ENCODE measurements around the gene IFRD2. TPM values are rescaled to one million over a fixed set of nuclear protein-coding genes. Genes with fewer than 3 reads are reported as not detected.

Gene IFRD2
- total and polyA plus RNA-seq, 2 of the 13 experiments (the other 11 are each of a cell fraction or from before 2014, with no cell fraction given): 32.8 to 96.1 TPM

DNA sequence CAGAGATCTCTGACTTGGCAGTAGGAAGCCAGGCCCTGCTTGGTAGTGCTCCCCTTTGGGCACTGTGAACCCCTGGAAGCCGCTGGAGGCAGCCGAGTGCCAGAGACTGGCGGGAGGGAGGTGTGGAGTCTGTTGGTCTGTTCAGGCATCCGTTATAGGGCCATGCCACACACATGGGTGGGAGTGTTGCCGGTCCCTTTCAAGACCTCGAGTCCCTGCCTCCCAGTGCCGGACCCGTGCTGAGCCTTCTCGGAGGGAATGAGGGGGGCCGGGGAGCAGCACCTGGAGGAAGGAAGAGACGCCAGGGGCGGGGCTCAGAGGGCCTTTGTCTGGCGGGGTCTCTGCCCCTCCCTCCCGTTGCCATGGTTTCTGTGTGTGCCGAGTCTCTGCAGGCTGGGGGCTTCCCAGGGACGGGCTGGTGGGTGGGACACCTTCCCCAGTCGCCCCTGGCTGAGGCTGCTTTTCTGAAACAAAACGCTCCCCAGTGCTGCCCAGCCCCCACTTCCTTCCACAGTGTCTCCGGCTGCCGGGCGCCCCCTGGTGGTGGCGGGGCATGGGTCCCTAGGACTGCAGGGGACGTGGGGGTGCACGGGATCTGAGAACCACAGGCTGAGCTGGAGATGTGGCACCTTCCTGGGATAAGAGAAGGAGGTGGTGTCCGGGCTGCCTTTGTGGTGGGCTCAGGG is 46.3 kb downstream of the IFRD2 start (continued):
- TF ChIP-seq, protein P1, sequence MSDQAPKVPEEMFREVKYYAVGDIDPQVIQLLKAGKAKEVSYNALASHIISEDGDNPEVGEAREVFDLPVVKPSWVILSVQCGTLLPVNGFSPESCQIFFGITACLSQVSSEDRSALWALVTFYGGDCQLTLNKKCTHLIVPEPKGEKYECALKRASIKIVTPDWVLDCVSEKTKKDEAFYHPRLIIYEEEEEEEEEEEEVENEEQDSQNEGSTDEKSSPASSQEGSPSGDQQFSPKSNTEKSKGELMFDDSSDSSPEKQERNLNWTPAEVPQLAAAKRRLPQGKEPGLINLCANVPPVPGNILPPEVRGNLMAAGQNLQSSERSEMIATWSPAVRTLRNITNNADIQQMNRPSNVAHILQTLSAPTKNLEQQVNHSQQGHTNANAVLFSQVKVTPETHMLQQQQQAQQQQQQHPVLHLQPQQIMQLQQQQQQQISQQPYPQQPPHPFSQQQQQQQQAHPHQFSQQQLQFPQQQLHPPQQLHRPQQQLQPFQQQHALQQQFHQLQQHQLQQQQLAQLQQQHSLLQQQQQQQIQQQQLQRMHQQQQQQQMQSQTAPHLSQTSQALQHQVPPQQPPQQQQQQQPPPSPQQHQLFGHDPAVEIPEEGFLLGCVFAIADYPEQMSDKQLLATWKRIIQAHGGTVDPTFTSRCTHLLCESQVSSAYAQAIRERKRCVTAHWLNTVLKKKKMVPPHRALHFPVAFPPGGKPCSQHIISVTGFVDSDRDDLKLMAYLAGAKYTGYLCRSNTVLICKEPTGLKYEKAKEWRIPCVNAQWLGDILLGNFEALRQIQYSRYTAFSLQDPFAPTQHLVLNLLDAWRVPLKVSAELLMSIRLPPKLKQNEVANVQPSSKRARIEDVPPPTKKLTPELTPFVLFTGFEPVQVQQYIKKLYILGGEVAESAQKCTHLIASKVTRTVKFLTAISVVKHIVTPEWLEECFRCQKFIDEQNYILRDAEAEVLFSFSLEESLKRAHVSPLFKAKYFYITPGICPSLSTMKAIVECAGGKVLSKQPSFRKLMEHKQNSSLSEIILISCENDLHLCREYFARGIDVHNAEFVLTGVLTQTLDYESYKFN (CRISPR knock-in tag; conservative IDR thresholded peaks at IDR 0.05): 0 out of 2 replicates have a peak, but pooled peaks have one; percentile 23
- TF ChIP-seq HCFC1 (IDR thresholded peaks at IDR 0.05; ENCODE audit: low read depth, low read length): no peak
- no peak for TF ChIP-seq KLF9 (CRISPR knock-in tag; IDR thresholded peaks at IDR 0.05; ENCODE audit: low read depth)
- TF ChIP-seq, protein P2, sequence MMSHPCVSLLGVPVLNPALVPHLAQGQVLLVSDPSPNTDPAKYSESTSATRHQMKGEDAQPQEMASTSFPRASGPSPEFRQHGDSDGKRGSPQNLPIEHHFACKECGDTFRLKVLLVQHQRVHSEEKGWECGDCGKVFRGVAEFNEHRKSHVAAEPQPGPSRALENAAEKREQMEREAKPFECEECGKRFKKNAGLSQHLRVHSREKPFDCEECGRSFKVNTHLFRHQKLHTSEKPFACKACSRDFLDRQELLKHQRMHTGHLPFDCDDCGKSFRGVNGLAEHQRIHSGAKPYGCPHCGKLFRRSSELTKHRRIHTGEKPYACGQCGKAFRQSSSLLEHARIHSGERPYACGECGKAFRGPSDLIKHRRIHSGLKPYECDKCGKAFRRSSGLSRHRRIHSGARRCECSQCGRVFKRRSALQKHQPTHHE (CRISPR knock-in tag; IDR thresholded peaks at IDR 0.05; ENCODE audit: borderline replicate concordance): no peak
- no peak for TF ChIP-seq SP1 (IDR thresholded peaks at IDR 0.05)
- no peak for TF ChIP-seq SP1 (CRISPR knock-in tag; IDR thresholded peaks at IDR 0.05)
- no peak for TF ChIP-seq NR2C2 (CRISPR knock-in tag; IDR thresholded peaks at IDR 0.05; ENCODE audit: borderline replicate concordance)
- TF ChIP-seq ZNF589 (CRISPR knock-in tag; conservative IDR thresholded peaks at IDR 0.05): no peak
- no peak for TF ChIP-seq ZNF44 (CRISPR knock-in tag; IDR thresholded peaks at IDR 0.05)
- peak; percentile 91 for TF ChIP-seq PRPF4 (IDR thresholded peaks at IDR 0.05; ENCODE audit: low read depth, low read length, poor library complexity, severe bottlenecking)
- no peak for TF ChIP-seq ZNF713 (CRISPR knock-in tag; IDR thresholded peaks at IDR 0.05)
- TF ChIP-seq, protein P3, sequence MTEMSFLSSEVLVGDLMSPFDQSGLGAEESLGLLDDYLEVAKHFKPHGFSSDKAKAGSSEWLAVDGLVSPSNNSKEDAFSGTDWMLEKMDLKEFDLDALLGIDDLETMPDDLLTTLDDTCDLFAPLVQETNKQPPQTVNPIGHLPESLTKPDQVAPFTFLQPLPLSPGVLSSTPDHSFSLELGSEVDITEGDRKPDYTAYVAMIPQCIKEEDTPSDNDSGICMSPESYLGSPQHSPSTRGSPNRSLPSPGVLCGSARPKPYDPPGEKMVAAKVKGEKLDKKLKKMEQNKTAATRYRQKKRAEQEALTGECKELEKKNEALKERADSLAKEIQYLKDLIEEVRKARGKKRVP (CRISPR knock-in tag; IDR thresholded peaks at IDR 0.05): no peak
- peak; percentile 16; the same call in 1 of the 2 replicates for TF ChIP-seq FOXA3 (CRISPR knock-in tag; IDR thresholded peaks at IDR 0.05)
- TF ChIP-seq, protein P4, sequence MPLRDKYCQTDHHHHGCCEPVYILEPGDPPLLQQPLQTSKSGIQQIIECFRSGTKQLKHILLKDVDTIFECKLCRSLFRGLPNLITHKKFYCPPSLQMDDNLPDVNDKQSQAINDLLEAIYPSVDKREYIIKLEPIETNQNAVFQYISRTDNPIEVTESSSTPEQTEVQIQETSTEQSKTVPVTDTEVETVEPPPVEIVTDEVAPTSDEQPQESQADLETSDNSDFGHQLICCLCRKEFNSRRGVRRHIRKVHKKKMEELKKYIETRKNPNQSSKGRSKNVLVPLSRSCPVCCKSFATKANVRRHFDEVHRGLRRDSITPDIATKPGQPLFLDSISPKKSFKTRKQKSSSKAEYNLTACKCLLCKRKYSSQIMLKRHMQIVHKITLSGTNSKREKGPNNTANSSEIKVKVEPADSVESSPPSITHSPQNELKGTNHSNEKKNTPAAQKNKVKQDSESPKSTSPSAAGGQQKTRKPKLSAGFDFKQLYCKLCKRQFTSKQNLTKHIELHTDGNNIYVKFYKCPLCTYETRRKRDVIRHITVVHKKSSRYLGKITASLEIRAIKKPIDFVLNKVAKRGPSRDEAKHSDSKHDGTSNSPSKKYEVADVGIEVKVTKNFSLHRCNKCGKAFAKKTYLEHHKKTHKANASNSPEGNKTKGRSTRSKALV (CRISPR knock-in tag; IDR thresholded peaks at IDR 0.05): no peak
- TF ChIP-seq ZFY (CRISPR knock-in tag; IDR thresholded peaks at IDR 0.05): 0 out of 2 replicates have a peak, but pooled peaks have one; percentile 16
- peak; percentile 31; the same call in 1 of the 2 replicates for TF ChIP-seq FOXK1 (CRISPR knock-in tag; IDR thresholded peaks at IDR 0.05; ENCODE audit: borderline replicate concordance, low read depth)
- no peak for TF ChIP-seq ZNF816 (CRISPR knock-in tag; IDR thresholded peaks at IDR 0.05; ENCODE audit: borderline replicate concordance)
- TF ChIP-seq ZNF446 (CRISPR knock-in tag; IDR thresholded peaks at IDR 0.05): no peak
- peak; percentile 58; the same call in 1 of the 2 replicates for TF ChIP-seq MED1 (CRISPR knock-in tag; IDR thresholded peaks at IDR 0.05)
- TF ChIP-seq, protein P5, sequence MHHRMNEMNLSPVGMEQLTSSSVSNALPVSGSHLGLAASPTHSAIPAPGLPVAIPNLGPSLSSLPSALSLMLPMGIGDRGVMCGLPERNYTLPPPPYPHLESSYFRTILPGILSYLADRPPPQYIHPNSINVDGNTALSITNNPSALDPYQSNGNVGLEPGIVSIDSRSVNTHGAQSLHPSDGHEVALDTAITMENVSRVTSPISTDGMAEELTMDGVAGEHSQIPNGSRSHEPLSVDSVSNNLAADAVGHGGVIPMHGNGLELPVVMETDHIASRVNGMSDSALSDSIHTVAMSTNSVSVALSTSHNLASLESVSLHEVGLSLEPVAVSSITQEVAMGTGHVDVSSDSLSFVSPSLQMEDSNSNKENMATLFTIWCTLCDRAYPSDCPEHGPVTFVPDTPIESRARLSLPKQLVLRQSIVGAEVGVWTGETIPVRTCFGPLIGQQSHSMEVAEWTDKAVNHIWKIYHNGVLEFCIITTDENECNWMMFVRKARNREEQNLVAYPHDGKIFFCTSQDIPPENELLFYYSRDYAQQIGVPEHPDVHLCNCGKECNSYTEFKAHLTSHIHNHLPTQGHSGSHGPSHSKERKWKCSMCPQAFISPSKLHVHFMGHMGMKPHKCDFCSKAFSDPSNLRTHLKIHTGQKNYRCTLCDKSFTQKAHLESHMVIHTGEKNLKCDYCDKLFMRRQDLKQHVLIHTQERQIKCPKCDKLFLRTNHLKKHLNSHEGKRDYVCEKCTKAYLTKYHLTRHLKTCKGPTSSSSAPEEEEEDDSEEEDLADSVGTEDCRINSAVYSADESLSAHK (CRISPR knock-in tag; IDR thresholded peaks at IDR 0.05; ENCODE audit: borderline replicate concordance): no peak

Measured in HepG2 (cell line).